SK-N-SH (cell line): Measurements from ENCODE around the gene RER1. TPM values are rescaled to one million over a fixed set of nuclear protein-coding genes. Genes with fewer than 3 reads are reported as not detected.

Source experiments
- CTCF ChIA-PET: fragments of 300-600, 350-600 bp; formaldehyde crosslinking; extraction: SDS; loops from one replicate; lab custom pipeline; 2021; lab: Yijun Ruan, JAX
- POLR2A ChIA-PET: fragments of 350-600 bp; sonication (Branson Sonifier 250); formaldehyde crosslinking; extraction: SDS; loops from one replicate; lab custom pipeline; 2020; ENCODE audit warnings: antibody characterized with exemption, inconsistent platforms; lab: Yijun Ruan, JAX
- DNase-seq: peaks from one replicate; pipeline ENCODE4 v3.0.0; 2012
- H2AFZ ChIP-seq: fragments of 200-600 bp; sonication (generic); 2 replicates; pipeline ENCODE4 v1.8.1; 2016; ENCODE audit warnings: antibody characterized with exemption, mild to moderate bottlenecking, low read depth
- H3F3A ChIP-seq: fragments of 200-600 bp; sonication (generic); replicated peaks from 2 replicates; pipeline ENCODE3; 2016; ENCODE audit warnings: antibody characterized with exemption, mild to moderate bottlenecking; ENCODE audit not compliant: insufficient read depth
- H3K27ac ChIP-seq, 2 experiments: fragments of 200-500 bp in 1 of 2; fragments of 200-600 bp in 1 of 2; sonication (Bioruptor generic) in 1 of 2; sonication (generic), shearing (Covaris generic) in 1 of 2; 2 replicates each; pipeline versions ENCODE4 v1.5.1 to v1.6.1; 2014 to 2016; ENCODE audit warnings: low read depth in 2 of 2, inconsistent platforms in 1 of 2, low read length in 1 of 2, mild to moderate bottlenecking in 1 of 2, mixed read lengths in 1 of 2
- H3K27me3 ChIP-seq: fragments of 200-600 bp; sonication (generic), shearing (Covaris generic); 2 replicates; pipeline ENCODE4 v1.6.1; 2016; ENCODE audit warnings: mixed run types; ENCODE audit not compliant: insufficient read depth
- H3K36me3 ChIP-seq, 2 experiments: fragments of 200-500 bp in 1 of 2; fragments of 200-600 bp in 1 of 2; sonication (Bioruptor generic) in 1 of 2; sonication (generic) in 1 of 2; replicated peaks in 1 of 2; 2 replicates each; pipeline versions ENCODE3 to v1.5.1; 2014 to 2016; ENCODE audit warnings: low read length in 1 of 2, mild to moderate bottlenecking in 1 of 2; ENCODE audit not compliant: insufficient read depth in 2 of 2, control insufficient read depth in 1 of 2
- H3K4me1 ChIP-seq, 2 experiments: fragments of 200-500 bp in 1 of 2; fragments of 200-600 bp in 1 of 2; sonication (Bioruptor generic) in 1 of 2; sonication (generic), shearing (Covaris generic) in 1 of 2; 2 replicates each; pipeline versions ENCODE4 v1.5.1 to v1.6.1; 2014 to 2016; ENCODE audit warnings: low read depth in 1 of 2, low read length in 1 of 2, mixed run types in 1 of 2; ENCODE audit not compliant: insufficient read depth in 2 of 2, control insufficient read depth in 1 of 2
- H3K4me2 ChIP-seq: fragments of 200-600 bp; sonication (generic), shearing (Covaris generic); 2 replicates; pipeline ENCODE4 v1.6.1; 2017; ENCODE audit warnings: mixed run types
- H3K4me3 ChIP-seq, 2 experiments: fragments of 200-500 bp in 1 of 2; fragments of 200-600 bp in 1 of 2; sonication (Bioruptor generic) in 1 of 2; sonication (generic), shearing (Covaris generic) in 1 of 2; 2 replicates each; pipeline versions ENCODE4 v1.5.1 to v1.8.1; 2014 to 2016; ENCODE audit warnings: low read depth in 2 of 2, inconsistent platforms in 1 of 2, low read length in 1 of 2, mild to moderate bottlenecking in 1 of 2, mixed read lengths in 1 of 2, moderate library complexity in 1 of 2
- H3K79me2 ChIP-seq: fragments of 200-600 bp; sonication (generic); 2 replicates; pipeline ENCODE4 v1.8.1; 2017; ENCODE audit warnings: mild to moderate bottlenecking; ENCODE audit not compliant: insufficient read depth
- H3K9ac ChIP-seq: fragments of 200-600 bp; sonication (generic); 2 replicates; pipeline ENCODE4 v1.6.1; 2017; ENCODE audit warnings: mixed run types
- H3K9me2 ChIP-seq: fragments of 200-600 bp; sonication (generic); 2 replicates; pipeline ENCODE4 v1.6.1; 2017; ENCODE audit warnings: mixed run types
- H3K9me3 ChIP-seq: fragments of 200-600 bp; sonication (generic); 2 replicates; pipeline ENCODE4 v1.6.1; 2017; ENCODE audit warnings: mixed run types, mild to moderate bottlenecking, moderate library complexity
- H4K20me1 ChIP-seq: fragments of 200-600 bp; sonication (generic); 2 replicates; pipeline ENCODE4 v1.6.1; 2017; ENCODE audit warnings: mild to moderate bottlenecking, mixed run types; ENCODE audit not compliant: insufficient read depth
- EP300 ChIP-seq, 2 experiments: IDR thresholded peaks; 2 replicates each; pipeline versions ENCODE4 v1.4.0 to v1.6.1; 2012; ENCODE audit warnings: borderline replicate concordance in 1 of 2, low read depth in 1 of 2, low read length in 1 of 2
- FOSL2 ChIP-seq: IDR thresholded peaks from 2 replicates; pipeline ENCODE4 v1.4.0; 2012; ENCODE audit warnings: low read depth, mild to moderate bottlenecking, moderate library complexity, borderline replicate concordance
- GATA2 ChIP-seq: sonication (generic); formaldehyde crosslinking; IDR thresholded peaks from 2 replicates; pipeline ENCODE4 v1.5.0; 2020; ENCODE audit warnings: mild to moderate bottlenecking, missing genetic modification reagents
- MEF2A ChIP-seq: IDR thresholded peaks from 2 replicates; pipeline ENCODE4 v1.4.0; 2012; ENCODE audit warnings: low read depth, borderline replicate concordance
- NRF1 ChIP-seq: IDR thresholded peaks from 2 replicates; pipeline ENCODE4 v1.6.1; 2012; ENCODE audit warnings: low read depth, mild to moderate bottlenecking, low read length
- POLR2AphosphoS5 ChIP-seq: IDR thresholded peaks from 2 replicates; pipeline ENCODE4 v1.6.1; 2012; ENCODE audit warnings: low read depth, low read length
- RXRA ChIP-seq: IDR thresholded peaks from 2 replicates; pipeline ENCODE4 v1.4.0; 2012; ENCODE audit warnings: low read depth, mild to moderate bottlenecking, borderline replicate concordance
- SMC3 ChIP-seq: IDR thresholded peaks from 2 replicates; pipeline ENCODE4 v1.6.1; 2012; ENCODE audit warnings: low read depth, low read length, improper control_type of control experiment
- TAF1 ChIP-seq: IDR thresholded peaks from 2 replicates; pipeline ENCODE4 v1.6.1; 2012; ENCODE audit warnings: low read depth, mild to moderate bottlenecking, low read length, moderate library complexity, borderline replicate concordance
- TCF12 ChIP-seq: IDR thresholded peaks from 2 replicates; pipeline ENCODE4 v1.4.0; 2012
- YY1 ChIP-seq: IDR thresholded peaks from 2 replicates; pipeline ENCODE4 v1.4.0; 2012; ENCODE audit warnings: low read depth, mild to moderate bottlenecking
- WGBS: methylation state at CpG from one replicate; pipeline ENCODE4 v1.1.6; 2017; ENCODE audit warnings: low lambda C conversion rate; 5-methylcytosine and 5-hydroxymethylcytosine counted together
- polyA plus RNA-seq, 3 experiments: library from polyadenylated mRNA; depleted of rRNA; stranded (reverse); fragments of >200 nt; gene quantifications; 2 replicates each; pipeline ENCODE4 v1.2.3, GENCODE V29; 2012
- TF ChIP-seq, protein P1 (sequence below): fragments of 150-350 bp; IDR thresholded peaks from 2 replicates; pipeline ENCODE4 v1.6.1; 2017; ENCODE audit warnings: antibody characterized with exemption, low read length, low read depth, borderline replicate concordance
- TF ChIP-seq, protein P2 (sequence below): IDR thresholded peaks from 2 replicates; pipeline ENCODE4; 2012
- TF ChIP-seq, protein P3 (sequence below): IDR thresholded peaks from 2 replicates; pipeline ENCODE4 v1.4.0; 2012; ENCODE audit warnings: low read depth
- TF ChIP-seq, protein P4 (sequence below): fragments of 150-350 bp; IDR thresholded peaks from 2 replicates; pipeline ENCODE4 v1.6.1; 2016; ENCODE audit warnings: mild to moderate bottlenecking, low read depth, low read length
- TF ChIP-seq, protein P5 (sequence below): IDR thresholded peaks from 2 replicates; pipeline ENCODE4 v1.6.1; 2012; ENCODE audit warnings: mild to moderate bottlenecking, low read depth, low read length, moderate library complexity

Gene RER1
- polyA plus RNA-seq, 1 of the 3 experiments (the other 2 are of a cell fraction): 181 TPM

DNA sequence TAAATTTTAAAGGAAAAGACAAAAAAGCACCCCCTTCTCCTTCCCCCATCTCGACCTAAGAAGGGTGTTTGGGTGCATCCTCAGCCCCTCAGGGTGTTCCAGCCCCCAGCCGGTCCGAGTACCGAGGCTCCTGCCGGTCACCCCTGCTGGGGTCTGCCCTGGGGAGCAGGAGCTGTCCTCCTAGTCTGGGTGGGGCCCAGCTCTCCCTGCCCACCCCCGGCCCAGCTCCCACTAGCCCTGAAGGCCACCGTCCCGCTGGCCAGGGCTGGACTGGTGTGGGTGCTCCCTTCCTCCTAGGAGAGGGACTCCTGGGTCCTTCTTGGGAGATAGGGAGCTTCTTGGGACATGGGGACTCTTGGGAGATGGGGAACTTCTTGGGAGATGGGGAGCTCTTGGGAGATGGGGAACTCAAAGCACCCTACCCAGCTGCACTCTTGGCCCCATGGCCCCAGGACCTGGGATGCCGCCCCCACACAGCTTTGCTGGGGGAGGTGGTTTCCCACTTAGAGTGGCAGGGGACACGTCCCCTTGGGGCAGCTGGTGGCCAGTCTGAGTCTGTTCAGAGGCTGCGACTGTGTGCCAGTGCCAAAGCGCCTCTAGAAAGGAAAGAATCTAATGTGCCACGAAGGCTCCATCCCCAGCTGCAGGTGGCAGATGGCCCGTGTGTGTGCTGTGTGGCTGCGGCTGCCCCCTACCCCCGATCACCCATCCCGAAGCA is 44.8 kb upstream of the RER1 start:
- no peaks in the 10 kb centered on the region for H4K20me1 ChIP-seq
- H3K9ac ChIP-seq: no peak overlapping the region
- H3K4me3 ChIP-seq: no peak overlapping the region
- no peaks in the 10 kb centered on the region for H3K79me2 ChIP-seq
- CTCF ChIA-PET: interaction anchor here (1.9 kb wide), 1 partner anchor 35 kb away, joined by 12 read pairs; no protein-coding TSS in a partner anchor
- no peak overlapping the region for H3K27ac ChIP-seq
- no peaks in the 10 kb centered on the region for H3K9me2 ChIP-seq
- no peaks in the 10 kb centered on the region for H3K36me3 ChIP-seq
- WGBS: 76% methylated on average over 8 of the region's 17 CpGs
- no peaks in the 10 kb centered on the region for H3F3A ChIP-seq
- peaks cover 0 to 18% of the 10 kb centered on the region in 2 experiments; a peak in 1 of 4 replicates for H3K4me1 ChIP-seq
- H3K4me2 ChIP-seq: no peak overlapping the region
- no peak for DNase-seq
- POLR2A ChIA-PET: no interaction called here
- TF ChIP-seq POLR2AphosphoS5 (no peak), EP300 (IDR thresholded peaks at IDR 0.05; ENCODE audit: borderline replicate concordance in 1 of 2, low read depth in 1 of 2, low read length in 1 of 2) (no peak), MEF2A (no peak), SMC3 (no peak), NRF1 (no peak), GATA2 (CRISPR knock-in tag) (no peak), RXRA (no peak), FOSL2 (no peak), TAF1 (no peak), YY1 (no peak), TCF12 (no peak)
- TF ChIP-seq, protein P1, sequence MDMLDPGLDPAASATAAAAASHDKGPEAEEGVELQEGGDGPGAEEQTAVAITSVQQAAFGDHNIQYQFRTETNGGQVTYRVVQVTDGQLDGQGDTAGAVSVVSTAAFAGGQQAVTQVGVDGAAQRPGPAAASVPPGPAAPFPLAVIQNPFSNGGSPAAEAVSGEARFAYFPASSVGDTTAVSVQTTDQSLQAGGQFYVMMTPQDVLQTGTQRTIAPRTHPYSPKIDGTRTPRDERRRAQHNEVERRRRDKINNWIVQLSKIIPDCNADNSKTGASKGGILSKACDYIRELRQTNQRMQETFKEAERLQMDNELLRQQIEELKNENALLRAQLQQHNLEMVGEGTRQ: no peak
- TF ChIP-seq, protein P2, sequence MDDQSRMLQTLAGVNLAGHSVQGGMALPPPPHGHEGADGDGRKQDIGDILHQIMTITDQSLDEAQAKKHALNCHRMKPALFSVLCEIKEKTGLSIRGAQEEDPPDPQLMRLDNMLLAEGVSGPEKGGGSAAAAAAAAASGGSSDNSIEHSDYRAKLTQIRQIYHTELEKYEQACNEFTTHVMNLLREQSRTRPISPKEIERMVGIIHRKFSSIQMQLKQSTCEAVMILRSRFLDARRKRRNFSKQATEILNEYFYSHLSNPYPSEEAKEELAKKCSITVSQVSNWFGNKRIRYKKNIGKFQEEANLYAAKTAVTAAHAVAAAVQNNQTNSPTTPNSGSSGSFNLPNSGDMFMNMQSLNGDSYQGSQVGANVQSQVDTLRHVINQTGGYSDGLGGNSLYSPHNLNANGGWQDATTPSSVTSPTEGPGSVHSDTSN: no peak
- TF ChIP-seq, protein P3, sequence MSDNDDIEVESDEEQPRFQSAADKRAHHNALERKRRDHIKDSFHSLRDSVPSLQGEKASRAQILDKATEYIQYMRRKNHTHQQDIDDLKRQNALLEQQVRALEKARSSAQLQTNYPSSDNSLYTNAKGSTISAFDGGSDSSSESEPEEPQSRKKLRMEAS: no peak
- TF ChIP-seq, protein P4, sequence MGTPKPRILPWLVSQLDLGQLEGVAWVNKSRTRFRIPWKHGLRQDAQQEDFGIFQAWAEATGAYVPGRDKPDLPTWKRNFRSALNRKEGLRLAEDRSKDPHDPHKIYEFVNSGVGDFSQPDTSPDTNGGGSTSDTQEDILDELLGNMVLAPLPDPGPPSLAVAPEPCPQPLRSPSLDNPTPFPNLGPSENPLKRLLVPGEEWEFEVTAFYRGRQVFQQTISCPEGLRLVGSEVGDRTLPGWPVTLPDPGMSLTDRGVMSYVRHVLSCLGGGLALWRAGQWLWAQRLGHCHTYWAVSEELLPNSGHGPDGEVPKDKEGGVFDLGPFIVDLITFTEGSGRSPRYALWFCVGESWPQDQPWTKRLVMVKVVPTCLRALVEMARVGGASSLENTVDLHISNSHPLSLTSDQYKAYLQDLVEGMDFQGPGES: no peak
- TF ChIP-seq, protein P5, sequence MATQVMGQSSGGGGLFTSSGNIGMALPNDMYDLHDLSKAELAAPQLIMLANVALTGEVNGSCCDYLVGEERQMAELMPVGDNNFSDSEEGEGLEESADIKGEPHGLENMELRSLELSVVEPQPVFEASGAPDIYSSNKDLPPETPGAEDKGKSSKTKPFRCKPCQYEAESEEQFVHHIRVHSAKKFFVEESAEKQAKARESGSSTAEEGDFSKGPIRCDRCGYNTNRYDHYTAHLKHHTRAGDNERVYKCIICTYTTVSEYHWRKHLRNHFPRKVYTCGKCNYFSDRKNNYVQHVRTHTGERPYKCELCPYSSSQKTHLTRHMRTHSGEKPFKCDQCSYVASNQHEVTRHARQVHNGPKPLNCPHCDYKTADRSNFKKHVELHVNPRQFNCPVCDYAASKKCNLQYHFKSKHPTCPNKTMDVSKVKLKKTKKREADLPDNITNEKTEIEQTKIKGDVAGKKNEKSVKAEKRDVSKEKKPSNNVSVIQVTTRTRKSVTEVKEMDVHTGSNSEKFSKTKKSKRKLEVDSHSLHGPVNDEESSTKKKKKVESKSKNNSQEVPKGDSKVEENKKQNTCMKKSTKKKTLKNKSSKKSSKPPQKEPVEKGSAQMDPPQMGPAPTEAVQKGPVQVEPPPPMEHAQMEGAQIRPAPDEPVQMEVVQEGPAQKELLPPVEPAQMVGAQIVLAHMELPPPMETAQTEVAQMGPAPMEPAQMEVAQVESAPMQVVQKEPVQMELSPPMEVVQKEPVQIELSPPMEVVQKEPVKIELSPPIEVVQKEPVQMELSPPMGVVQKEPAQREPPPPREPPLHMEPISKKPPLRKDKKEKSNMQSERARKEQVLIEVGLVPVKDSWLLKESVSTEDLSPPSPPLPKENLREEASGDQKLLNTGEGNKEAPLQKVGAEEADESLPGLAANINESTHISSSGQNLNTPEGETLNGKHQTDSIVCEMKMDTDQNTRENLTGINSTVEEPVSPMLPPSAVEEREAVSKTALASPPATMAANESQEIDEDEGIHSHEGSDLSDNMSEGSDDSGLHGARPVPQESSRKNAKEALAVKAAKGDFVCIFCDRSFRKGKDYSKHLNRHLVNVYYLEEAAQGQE: no peak
- TF ChIP-seq, all 33 proteins: peak for 0
- Histone ChIP-seq H2AFZ (no peak overlapping the region), H3K9me3 (no peaks in the 10 kb centered on the region), H3K27me3 (no peaks in the 10 kb centered on the region)
